HepG2 (cell line): ENCODE data around the gene FAM234B. TPM values are rescaled to one million over a fixed set of nuclear protein-coding genes. Genes with fewer than 3 reads are reported as not detected.

Source experiments
- ATAC-seq: fragments of 200-7000 bp; cut with Tn5 transposase; 3 replicates; pipeline ENCODE4 v1.9.1; 2020; ENCODE audit warnings: mild to moderate bottlenecking, moderate library complexity
- BruUV-seq: library from RNA; stranded (reverse); fragments of 400-500 nt; replicated peaks from 2 replicates; lab custom pipeline; 2021; lab: Mats Ljungman, UMichigan
- CTCF ChIA-PET: fragments of 300-600 bp; formaldehyde crosslinking; extraction: SDS; loops from one replicate; lab custom pipeline; 2021; ENCODE audit warnings: low total read pairs, inconsistent platforms, low intra/inter-chr PET ratio; lab: Yijun Ruan, JAX
- POLR2A ChIA-PET: fragments of 350-600 bp; sonication (Branson Sonifier 250); formaldehyde crosslinking; loops from one replicate; lab custom pipeline; 2020; ENCODE audit warnings: antibody characterized with exemption, inconsistent platforms; lab: Yijun Ruan, JAX
- DNase-seq: peaks from one replicate; pipeline ENCODE4 v3.0.0-alpha.2; 2015; ENCODE audit warnings: low spot score
- FAIRE-seq: peaks from 3 replicates; lab custom pipeline; 2011; peaks lifted over from hg19 to GRCh38; lab: Jason Lieb, UNC
- H2AFZ ChIP-seq: one replicate; pipeline ENCODE4 v1.6.1; 2011; ENCODE audit warnings: low read length, inconsistent platforms
- H3K27ac ChIP-seq: fragments of 300-600 bp; 3 replicates; pipeline ENCODE4 v1.8.0; 2011; ENCODE audit warnings: mixed run types, mild to moderate bottlenecking, mixed read lengths, low read length, inconsistent platforms; ENCODE audit not compliant: insufficient read depth; ENCODE audit errors: extremely low read length
- H3K27me3 ChIP-seq, 2 experiments: fragments of 200-600 bp in 1 of 2; 2 replicates in 1 of 2; 3 replicates in 1 of 2; pipeline versions ENCODE4 v1.6.0 to v1.8.0; 2011; ENCODE audit warnings: low read length in 2 of 2, mild to moderate bottlenecking in 2 of 2, moderate library complexity in 2 of 2, inconsistent platforms in 1 of 2; ENCODE audit not compliant: insufficient read depth in 2 of 2, control insufficient read depth in 1 of 2
- H3K36me3 ChIP-seq, 2 experiments: fragments of 200-600 bp in 1 of 2; replicated peaks in 1 of 2; 2 replicates in 1 of 2; 3 replicates in 1 of 2; pipeline versions ENCODE4 v1.5.1 to v1.8.0; 2011; ENCODE audit warnings: low read length in 2 of 2, inconsistent platforms in 1 of 2; ENCODE audit not compliant: insufficient read depth in 2 of 2, control insufficient read depth in 1 of 2
- H3K4me1 ChIP-seq: 2 replicates; pipeline ENCODE4 v1.5.1; 2012; ENCODE audit warnings: low read length, inconsistent platforms; ENCODE audit not compliant: insufficient read depth
- H3K4me2 ChIP-seq: 2 replicates; pipeline ENCODE4 v1.6.0; 2011; ENCODE audit warnings: low read depth, low read length, inconsistent platforms
- H3K4me3 ChIP-seq, 3 experiments: fragments of 200-600 bp in 1 of 3; sonication (generic), shearing (Covaris generic) in 1 of 3; replicated peaks in 1 of 3; 2 replicates each; pipeline ENCODE4 v1.5.1; 2011 to 2016; ENCODE audit warnings: low read length in 3 of 3, inconsistent platforms in 2 of 3, low read depth in 2 of 3, mild to moderate bottlenecking in 2 of 3, control low read depth in 1 of 3, mixed read lengths in 1 of 3; ENCODE audit not compliant: insufficient read depth in 1 of 3
- H3K79me2 ChIP-seq: one replicate; pipeline ENCODE4 v1.6.1; 2011; ENCODE audit warnings: low read length, inconsistent platforms; ENCODE audit not compliant: insufficient read depth
- H3K9ac ChIP-seq: 2 replicates; pipeline ENCODE4 v1.6.0; 2011; ENCODE audit warnings: mild to moderate bottlenecking, low read depth, low read length, inconsistent platforms; ENCODE audit not compliant: insufficient read depth
- H3K9me3 ChIP-seq: 2 replicates; pipeline ENCODE4 v1.5.1; 2012; ENCODE audit warnings: mild to moderate bottlenecking, low read length
- H4K20me1 ChIP-seq: 2 replicates; pipeline ENCODE4 v1.6.0; 2011; ENCODE audit warnings: inconsistent platforms, mild to moderate bottlenecking, low read length, moderate library complexity; ENCODE audit not compliant: insufficient read depth
- ESRRA ChIP-seq: sonication (generic); formaldehyde crosslinking; IDR thresholded peaks from 2 replicates; pipeline ENCODE4 v1.5.1; 2020; ENCODE audit warnings: mild to moderate bottlenecking, low read depth, missing genetic modification reagents
- NFKB2 ChIP-seq: sonication (generic); formaldehyde crosslinking; IDR thresholded peaks from 2 replicates; pipeline ENCODE4 v1.4.0; 2020; ENCODE audit warnings: missing genetic modification reagents, borderline replicate concordance
- SP140L ChIP-seq: sonication (generic); formaldehyde crosslinking; IDR thresholded peaks from 2 replicates; pipeline ENCODE4 v1.4.0; 2020; ENCODE audit warnings: missing genetic modification reagents, borderline replicate concordance
- ZNF800 ChIP-seq: sonication (generic); formaldehyde crosslinking; IDR thresholded peaks from 2 replicates; pipeline ENCODE4 v1.4.0; 2020; ENCODE audit warnings: missing genetic modification reagents
- WGBS: methylation state at CpG from one replicate; pipeline ENCODE4 v1.1.6; 2017; ENCODE audit warnings: low lambda C conversion rate; 5-methylcytosine and 5-hydroxymethylcytosine counted together
- in situ Hi-C: cut with HindIII; loops from 2 replicates; pipeline ENCODE4 v1.10.0; 2017; ENCODE audit warnings: low pct_unique_long_range_greater_than_20kb; ENCODE audit not compliant: extremely low pct_ligation_motif_present
- intact Hi-C: fragments of 100-400 bp; cut with micrococcal nuclease; formaldehyde crosslinking; loops from one replicate; pipeline ENCODE4 v1.10.0; 2022; ENCODE audit not compliant: unreplicated experiment
- polyA plus RNA-seq, 8 experiments: library from polyadenylated mRNA; depleted of rRNA in 3 of 8; stranded (reverse) in 7 of 8; unstranded in 1 of 8; fragments of >200 nt; fragmentation: Illumina TruSeq in 4 of 8; extraction: Trizol in 4 of 8; gene quantifications; 2 replicates each; pipeline versions ENCODE4 v1.2.1 to v1.2.3, GENCODE V29; 2011 to 2016; ENCODE audit warnings: low read depth in 4 of 8, missing spikeins in 1 of 8, mixed read lengths in 1 of 8; ENCODE audit not compliant: insufficient read depth in 1 of 8
- total RNA-seq, 5 experiments: library from RNA; depleted of rRNA; stranded (reverse); fragments of >200 nt; fragmentation: Illumina TruSeq; extraction: Trizol; gene quantifications; 2 replicates each; pipeline ENCODE4 v1.2.3, GENCODE V29; 2016; ENCODE audit warnings: low read depth in 1 of 5
- TF ChIP-seq, protein P1 (sequence below): sonication (generic); formaldehyde crosslinking; conservative IDR thresholded peaks from 2 replicates; pipeline ENCODE4 v1.4.0; 2020; ENCODE audit warnings: mild to moderate bottlenecking, missing genetic modification reagents, moderate library complexity
- TF ChIP-seq, protein P2 (sequence below): IDR thresholded peaks from 2 replicates; pipeline ENCODE4 v1.6.1; 2016; ENCODE audit warnings: low read depth, control low read depth

Gene FAM234B
- total and polyA plus RNA-seq, 2 of the 13 experiments (the other 11 are each of a cell fraction or from before 2014, with no cell fraction given) = 7.8 to 13.8 TPM

DNA sequence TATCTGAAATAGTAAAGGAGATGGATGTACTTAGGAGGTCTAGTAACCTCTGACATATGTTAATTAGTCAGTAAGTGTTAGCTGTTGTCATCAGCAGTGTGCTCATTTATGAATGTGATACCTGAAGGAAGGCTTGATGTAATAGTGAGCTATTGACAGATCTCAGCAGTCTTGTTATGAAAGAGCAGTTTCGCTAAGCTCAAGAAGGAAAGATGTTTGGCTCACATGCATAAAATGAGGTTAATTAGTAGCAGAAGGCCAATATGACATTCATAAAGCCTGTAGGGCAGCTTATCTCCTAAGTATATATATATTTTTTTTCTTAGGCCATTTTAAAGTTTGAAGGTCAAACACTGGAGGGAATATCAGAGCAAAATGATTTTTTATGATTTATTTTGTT is 2.8 kb downstream of the FAM234B start (continued):
- TF ChIP-seq SP140L (CRISPR knock-in tag) = no peak
- TF ChIP-seq, protein P1, sequence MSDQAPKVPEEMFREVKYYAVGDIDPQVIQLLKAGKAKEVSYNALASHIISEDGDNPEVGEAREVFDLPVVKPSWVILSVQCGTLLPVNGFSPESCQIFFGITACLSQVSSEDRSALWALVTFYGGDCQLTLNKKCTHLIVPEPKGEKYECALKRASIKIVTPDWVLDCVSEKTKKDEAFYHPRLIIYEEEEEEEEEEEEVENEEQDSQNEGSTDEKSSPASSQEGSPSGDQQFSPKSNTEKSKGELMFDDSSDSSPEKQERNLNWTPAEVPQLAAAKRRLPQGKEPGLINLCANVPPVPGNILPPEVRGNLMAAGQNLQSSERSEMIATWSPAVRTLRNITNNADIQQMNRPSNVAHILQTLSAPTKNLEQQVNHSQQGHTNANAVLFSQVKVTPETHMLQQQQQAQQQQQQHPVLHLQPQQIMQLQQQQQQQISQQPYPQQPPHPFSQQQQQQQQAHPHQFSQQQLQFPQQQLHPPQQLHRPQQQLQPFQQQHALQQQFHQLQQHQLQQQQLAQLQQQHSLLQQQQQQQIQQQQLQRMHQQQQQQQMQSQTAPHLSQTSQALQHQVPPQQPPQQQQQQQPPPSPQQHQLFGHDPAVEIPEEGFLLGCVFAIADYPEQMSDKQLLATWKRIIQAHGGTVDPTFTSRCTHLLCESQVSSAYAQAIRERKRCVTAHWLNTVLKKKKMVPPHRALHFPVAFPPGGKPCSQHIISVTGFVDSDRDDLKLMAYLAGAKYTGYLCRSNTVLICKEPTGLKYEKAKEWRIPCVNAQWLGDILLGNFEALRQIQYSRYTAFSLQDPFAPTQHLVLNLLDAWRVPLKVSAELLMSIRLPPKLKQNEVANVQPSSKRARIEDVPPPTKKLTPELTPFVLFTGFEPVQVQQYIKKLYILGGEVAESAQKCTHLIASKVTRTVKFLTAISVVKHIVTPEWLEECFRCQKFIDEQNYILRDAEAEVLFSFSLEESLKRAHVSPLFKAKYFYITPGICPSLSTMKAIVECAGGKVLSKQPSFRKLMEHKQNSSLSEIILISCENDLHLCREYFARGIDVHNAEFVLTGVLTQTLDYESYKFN (CRISPR knock-in tag) = no peak
- no peak for TF ChIP-seq ZNF800 (CRISPR knock-in tag)
- no peak for TF ChIP-seq NFKB2
- no peak for TF ChIP-seq ESRRA

GRCh38 chr12:13049816-13050215 is 5.6 kb downstream of the FAM234B start:
- H3K4me3 ChIP-seq = no peak overlapping the region
- no peaks in the 10 kb centered on the region for H4K20me1 ChIP-seq
- H3K27ac ChIP-seq = no peak overlapping the region
- in situ Hi-C loops (no loop called here), intact Hi-C loops (no loop called here)
- no peak for DNase-seq
- H2AFZ ChIP-seq = no peak overlapping the region
- peak overlapping the region; percentile 41; the same call in 1 of the 2 replicates for H3K4me2 ChIP-seq
- TF ChIP-seq, protein P2, sequence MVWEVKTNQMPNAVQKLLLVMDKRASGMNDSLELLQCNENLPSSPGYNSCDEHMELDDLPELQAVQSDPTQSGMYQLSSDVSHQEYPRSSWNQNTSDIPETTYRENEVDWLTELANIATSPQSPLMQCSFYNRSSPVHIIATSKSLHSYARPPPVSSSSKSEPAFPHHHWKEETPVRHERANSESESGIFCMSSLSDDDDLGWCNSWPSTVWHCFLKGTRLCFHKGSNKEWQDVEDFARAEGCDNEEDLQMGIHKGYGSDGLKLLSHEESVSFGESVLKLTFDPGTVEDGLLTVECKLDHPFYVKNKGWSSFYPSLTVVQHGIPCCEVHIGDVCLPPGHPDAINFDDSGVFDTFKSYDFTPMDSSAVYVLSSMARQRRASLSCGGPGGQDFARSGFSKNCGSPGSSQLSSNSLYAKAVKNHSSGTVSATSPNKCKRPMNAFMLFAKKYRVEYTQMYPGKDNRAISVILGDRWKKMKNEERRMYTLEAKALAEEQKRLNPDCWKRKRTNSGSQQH (CRISPR knock-in tag) = no peak
- H3K27me3 ChIP-seq = no peaks in the 10 kb centered on the region
- CTCF ChIA-PET = no interaction called here
- WGBS = 48% methylated on average over 3 of the region's 3 CpGs
- peak; percentile 59; the same call in 2 of the 3 replicates for ATAC-seq
- H3K9me3 ChIP-seq = peaks cover 5% of the 10 kb centered on the region
- H3K36me3 ChIP-seq = no peaks in the 10 kb centered on the region
- H3K79me2 ChIP-seq = no peaks in the 10 kb centered on the region
- peaks cover 31% of the 10 kb centered on the region for H3K4me1 ChIP-seq
- no peak for FAIRE-seq
- H3K9ac ChIP-seq = no peak overlapping the region
- POLR2A ChIA-PET = no interaction called here
- BruUV-seq = no TSS peak
